Endothelial cell of umbilical vein (primary cell): ENCODE data around the gene MBD4.

Experiments
- EZH2 ChIP-seq: IDR thresholded peaks from 2 replicates; pipeline ENCODE4 v1.6.1; 2012; ENCODE audit warnings: borderline replicate concordance, low read depth, mild to moderate bottlenecking, moderate library complexity, low read length, inconsistent platforms; ENCODE audit not compliant: severe bottlenecking
- FOS ChIP-seq: IDR thresholded peaks from 2 replicates; pipeline ENCODE4 v1.6.1; 2011; ENCODE audit warnings: mild to moderate bottlenecking, low read length, moderate library complexity, borderline replicate concordance; ENCODE audit not compliant: insufficient read depth
- POLR2A ChIP-seq: IDR thresholded peaks from 2 replicates; pipeline ENCODE4 v1.6.1; 2012; ENCODE audit warnings: low read depth, mild to moderate bottlenecking, control low read depth, low read length
- POLR2AphosphoS5 ChIP-seq: IDR thresholded peaks from 2 replicates; pipeline ENCODE4 v1.6.1; 2012; ENCODE audit warnings: low read depth, mild to moderate bottlenecking, control low read depth, low read length, moderate library complexity; ENCODE audit not compliant: insufficient read depth
- TF ChIP-seq, protein P1 (sequence below), 2 donors: IDR thresholded peaks; 1 replicate in 1 of 2; 2 replicates in 1 of 2; pipeline ENCODE4 v1.5.1; 2011; ENCODE audit warnings: low read length in 2 of 2, mild to moderate bottlenecking in 2 of 2, moderate library complexity in 2 of 2, control low read depth in 1 of 2, inconsistent platforms in 1 of 2, low read depth in 1 of 2; ENCODE audit not compliant: insufficient read depth in 1 of 2; ENCODE audit errors: extremely low read depth in 1 of 2

- TF ChIP-seq POLR2AphosphoS5 (no peak), POLR2A (no peak), EZH2 (no peak), FOS (no peak)
- TF ChIP-seq, protein P1, sequence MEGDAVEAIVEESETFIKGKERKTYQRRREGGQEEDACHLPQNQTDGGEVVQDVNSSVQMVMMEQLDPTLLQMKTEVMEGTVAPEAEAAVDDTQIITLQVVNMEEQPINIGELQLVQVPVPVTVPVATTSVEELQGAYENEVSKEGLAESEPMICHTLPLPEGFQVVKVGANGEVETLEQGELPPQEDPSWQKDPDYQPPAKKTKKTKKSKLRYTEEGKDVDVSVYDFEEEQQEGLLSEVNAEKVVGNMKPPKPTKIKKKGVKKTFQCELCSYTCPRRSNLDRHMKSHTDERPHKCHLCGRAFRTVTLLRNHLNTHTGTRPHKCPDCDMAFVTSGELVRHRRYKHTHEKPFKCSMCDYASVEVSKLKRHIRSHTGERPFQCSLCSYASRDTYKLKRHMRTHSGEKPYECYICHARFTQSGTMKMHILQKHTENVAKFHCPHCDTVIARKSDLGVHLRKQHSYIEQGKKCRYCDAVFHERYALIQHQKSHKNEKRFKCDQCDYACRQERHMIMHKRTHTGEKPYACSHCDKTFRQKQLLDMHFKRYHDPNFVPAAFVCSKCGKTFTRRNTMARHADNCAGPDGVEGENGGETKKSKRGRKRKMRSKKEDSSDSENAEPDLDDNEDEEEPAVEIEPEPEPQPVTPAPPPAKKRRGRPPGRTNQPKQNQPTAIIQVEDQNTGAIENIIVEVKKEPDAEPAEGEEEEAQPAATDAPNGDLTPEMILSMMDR (IDR thresholded peaks at IDR 0.05; ENCODE audit: extremely low read depth in 1 of 2, insufficient read depth in 1 of 2, low read depth in 1 of 2, low read length in 2 of 2) = no peak
These were observed 20.4 kb upstream of the MBD4 start for GRCh38 chr3:129460155-129460554.
